CD4-positive, alpha-beta T cell treated with Interleukin-15 for 4 hours (primary cell): ENCODE measurements around the gene PHYKPL.

Source experiments
- DNase-seq: peaks from one replicate; pipeline ENCODE4 v3.0.0-alpha.2; 2020; ENCODE audit warnings: low spot score

Gene PHYKPL

DNA sequence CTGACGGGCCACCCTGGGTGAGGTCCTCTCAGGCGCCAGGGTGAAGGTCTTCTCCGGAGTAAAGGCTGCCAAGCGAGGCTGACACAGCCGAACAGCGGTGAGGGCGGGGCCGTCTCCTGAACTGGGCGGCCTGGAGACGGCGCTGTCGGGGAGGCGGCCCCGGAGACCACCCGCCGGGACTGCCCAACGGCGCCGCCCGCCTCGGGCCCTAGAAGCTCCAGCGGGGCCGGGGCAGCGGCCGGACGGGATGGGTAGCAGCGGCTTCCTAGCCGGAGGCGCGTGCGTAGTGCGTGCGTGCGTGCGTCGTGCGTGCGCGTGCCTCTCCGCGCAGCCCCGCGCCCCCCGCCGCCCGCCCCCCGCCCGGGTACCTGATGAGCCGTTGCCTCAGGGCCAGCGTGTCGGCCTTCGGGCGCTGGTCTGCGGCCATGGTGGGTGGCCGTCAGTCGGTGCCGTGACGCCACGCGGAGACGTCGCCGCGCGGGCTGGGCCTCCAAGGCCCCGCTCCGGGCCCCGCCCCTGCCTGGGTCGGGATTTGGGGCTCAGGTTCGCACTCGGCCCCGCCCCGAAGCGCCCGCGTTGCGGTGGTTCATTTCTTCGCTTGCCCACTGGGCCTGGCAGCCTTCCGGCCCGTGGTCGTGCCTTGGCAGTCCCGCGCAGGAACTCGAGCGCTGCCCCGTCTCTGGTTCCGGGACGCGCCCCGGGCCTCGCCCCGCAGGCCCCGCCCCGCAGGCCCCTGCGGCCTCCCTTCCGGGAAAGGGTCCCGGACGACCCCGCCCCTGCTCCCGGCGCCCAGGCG lies at the start of gene PHYKPL:
Gene PHYKPL, minus strand, starts transcription at position 679 of the 796 bp plus-strand sequence. Its CDS starts 252 bp downstream, at position 427.
- DNase-seq = peak; percentile 65

DNA sequence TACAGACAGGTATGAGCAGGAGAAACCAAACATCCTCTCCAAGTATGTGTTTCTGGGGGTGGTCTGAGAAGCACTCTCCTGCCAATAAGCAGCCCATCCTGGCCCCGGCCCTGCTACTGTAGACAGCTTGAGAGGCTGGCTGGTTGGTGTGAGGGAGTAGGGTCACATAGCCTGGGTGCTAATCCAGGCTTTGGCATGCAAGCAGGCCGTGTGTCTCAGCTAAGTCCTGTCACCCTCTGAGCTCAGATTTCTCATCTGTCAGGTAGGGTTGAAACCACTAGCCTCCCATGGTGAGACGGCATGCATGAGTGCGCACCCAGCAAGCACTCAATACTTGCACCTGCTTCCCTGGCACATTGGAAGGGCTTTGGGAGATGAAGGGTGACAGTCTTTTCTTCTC lies 49.8 kb upstream of the PHYKPL start:
- DNase-seq = no peak

DNA sequence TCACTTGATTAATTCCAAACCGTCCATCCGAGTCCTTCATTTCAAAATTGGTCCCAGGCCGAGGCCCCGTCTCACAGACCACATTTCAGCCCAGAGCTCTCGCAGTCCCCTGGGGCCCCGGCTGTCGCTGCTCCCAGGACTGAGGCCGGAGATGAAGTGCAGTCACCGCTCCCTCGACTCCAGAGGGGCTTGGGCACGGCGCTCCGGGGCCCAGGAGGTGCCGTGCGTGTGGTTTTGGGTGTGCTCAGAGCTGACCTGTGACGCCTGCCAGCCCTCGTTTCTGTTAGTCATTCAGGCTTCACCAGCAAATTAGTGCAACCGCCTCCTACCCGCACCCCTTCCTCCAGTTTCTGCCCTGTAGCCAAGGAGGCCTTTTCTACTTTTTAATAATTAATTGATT lies 48.7 kb upstream of the PHYKPL start:
- no peak for DNase-seq

DNA sequence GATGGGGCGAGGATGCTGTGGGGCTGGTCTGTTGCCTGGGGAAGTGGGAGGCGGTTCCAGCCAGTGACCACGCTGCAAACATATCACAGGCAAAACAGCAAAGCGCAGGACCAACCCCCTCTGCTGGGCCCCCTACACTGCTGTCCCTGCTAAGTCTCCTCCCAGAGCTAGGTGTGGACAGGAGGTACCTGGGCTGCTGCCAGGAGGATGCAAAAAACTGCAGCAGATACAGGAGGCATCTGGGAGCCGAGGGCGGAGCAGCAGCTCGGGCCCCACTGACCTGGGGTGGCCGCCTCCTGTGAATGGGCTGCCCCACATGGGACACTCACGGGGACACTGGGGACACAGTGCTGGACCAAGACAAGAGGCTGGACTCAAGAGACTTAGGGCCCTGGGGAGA lies 48.0 kb upstream of the PHYKPL start:
- no peak for DNase-seq

DNA sequence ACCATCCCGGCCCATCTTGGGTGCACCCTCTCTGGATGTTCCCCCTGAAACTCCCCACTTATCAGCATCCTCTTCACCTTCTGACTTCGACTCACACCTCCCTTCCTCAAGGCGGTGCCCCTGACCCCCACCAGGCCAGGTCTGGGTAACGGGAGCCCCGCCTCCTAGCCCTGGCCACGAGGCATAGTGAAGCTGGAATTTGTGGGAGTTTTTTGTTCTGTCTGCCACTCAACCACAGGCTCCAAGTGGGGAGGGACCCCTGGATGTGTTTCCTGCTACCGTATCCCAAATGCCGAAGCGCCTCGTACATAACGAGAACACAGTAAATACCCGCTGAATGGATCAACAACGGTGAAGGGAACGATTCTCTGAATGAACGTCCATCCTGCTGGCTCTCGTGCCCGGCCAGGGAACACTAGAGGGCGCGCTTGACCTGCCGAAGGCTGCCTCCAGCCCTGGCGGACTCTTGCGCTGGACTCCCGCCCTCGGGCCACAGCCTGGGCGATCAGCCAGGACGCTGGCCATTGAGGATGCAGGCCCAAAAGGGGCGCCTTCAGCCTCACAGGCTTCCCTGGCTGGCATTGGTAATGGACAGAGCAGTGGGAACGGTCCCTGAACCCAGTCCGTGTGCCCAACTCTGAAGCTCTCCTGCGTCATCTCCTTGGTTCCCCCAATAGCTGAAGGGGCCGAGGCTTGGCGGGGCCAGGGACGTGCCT lies 47.3 kb upstream of the PHYKPL start:
- DNase-seq = peak; percentile 43

DNA sequence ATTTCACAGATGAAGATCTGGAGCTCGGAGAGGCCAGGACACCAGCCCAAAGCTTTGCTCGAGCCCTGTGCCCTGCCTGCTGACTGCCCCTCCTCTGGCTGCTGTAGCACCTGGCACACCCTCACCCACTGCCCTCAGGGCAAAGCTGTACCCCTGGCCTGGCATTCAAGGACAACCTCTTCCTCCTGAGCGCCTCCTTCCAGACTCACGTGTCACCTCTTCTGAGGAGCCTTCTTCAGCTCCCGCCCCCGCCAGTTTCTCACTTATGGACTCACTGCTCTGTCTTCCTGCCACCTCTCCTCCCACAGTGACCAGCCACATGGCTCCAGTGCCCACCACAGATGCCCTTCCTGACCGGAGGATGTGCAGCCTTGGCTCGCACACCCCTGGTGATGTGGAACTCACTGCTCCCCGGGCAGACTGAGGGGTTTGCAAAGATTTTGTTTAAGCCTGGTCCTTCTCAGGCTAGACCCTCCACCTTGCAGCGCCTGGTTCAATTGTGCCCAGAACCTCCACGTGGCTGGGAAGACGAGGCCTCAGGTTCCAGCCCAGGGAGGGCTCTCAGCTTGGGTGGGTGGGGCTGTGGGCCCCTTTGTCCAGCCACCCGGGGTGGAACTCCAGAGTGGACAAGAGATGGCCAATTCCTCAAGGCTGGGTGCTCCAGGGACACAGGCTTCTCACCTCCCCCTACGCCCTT lies 46.6 kb upstream of the PHYKPL start:
- DNase-seq = no peak

DNA sequence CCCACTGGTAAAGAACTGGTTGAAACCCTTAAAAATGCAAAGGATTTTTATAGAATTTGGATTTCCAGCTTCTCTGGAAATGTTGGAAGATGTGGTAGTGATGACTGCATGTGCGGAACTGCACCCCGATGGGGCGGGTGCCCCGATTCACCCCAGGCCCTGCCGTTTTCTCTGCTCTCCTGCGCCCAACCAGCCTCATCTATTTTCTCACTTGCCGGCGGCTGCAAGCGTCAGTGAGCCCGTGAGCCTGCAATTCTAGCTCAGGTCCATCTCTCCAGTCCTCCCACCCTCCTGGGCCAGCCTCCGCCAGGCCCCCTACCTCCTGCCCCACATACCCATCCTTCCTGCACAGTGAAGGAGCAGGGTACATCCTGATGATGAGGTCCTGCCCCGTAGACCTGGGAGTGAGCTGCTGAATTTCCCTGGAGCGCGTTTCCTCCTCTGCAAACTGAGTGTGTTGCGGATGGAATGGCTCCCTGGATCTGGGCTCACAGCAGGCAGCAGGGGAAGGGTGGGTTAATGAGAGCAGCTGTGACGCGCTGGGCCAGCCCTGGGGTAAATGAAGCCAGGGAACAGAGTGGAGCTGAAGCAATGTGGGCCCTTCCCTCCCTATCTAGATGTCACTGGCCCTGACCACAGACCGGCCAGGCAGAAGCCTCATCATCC lies 45.9 kb upstream of the PHYKPL start:
- no peak for DNase-seq

DNA sequence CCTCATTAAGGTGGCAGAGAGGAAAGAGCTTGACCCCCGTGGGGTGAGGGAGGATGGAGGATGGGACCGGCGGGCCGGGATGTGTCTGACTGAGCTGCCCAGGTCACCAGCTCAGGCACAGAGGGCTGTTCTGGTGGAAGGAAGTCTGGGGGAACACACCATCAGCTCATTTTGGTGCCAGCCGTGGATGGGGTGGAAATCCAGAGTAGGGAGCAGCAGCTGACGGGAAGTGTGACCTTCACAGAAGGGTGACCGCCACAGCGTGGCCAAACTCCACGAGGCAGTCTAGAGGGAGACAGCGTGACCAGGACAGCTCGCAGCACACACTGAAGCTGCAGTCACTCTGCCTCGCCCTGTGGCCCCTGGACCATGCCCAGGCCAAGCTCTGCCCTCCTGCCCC lies 45.3 kb upstream of the PHYKPL start:
- no peak for DNase-seq

DNA sequence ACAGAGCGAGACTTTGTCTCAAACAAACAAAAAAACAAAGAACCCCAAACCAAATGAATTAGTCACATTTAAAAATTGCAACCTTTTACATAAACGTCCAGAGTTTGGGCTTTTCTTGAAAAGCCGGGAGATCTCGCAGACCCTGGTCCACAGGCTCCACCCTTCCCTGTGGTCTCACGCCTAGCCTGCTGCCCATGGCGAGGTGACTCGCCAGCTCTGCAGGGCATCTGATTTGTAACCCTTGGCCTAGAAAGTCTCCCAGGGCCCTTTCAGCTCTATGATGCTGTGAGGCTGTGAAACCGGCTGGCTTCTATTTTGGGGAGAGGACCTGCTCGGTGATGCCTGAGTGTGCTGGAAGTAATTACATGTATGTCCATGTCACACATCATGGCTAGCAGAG lies 44.7 kb upstream of the PHYKPL start:
- no peak for DNase-seq

DNA sequence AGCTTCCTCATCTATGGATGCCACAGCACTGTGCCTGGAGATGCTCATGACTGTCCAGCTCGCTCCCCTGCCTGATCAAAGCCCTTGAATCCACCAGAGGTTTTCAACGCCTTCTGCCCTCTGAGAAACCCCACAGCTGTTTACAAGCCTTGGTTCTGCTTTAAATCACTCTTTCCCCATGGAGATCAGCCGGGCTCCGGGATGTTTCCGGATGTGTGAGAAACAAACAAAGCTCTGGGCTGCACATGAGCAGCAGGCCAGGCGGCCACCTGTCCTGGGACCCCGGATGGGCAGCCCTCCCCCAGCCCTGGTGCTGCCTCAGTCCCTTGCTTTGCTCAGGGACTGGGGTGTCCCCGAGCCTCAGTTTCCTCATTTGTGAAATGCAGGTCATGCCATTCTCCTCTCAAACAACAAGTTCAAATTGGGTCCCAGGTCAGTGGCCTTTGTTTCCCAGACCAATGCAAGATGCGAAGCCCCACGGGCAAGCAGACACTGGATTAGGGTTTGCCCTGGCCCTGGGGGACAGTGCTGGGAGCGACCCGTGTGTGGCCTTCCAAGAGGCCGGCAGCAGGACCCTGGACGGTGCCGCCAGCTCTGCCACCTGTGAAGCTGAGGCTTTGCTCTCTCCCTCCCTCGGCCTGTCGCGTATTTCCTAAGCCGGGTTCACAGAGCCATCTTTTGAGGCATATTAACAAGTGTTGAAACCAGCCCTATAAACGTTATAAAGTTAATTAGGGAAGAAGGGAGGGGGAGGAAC lies 42.4 kb upstream of the PHYKPL start:
- DNase-seq = no peak

DNA sequence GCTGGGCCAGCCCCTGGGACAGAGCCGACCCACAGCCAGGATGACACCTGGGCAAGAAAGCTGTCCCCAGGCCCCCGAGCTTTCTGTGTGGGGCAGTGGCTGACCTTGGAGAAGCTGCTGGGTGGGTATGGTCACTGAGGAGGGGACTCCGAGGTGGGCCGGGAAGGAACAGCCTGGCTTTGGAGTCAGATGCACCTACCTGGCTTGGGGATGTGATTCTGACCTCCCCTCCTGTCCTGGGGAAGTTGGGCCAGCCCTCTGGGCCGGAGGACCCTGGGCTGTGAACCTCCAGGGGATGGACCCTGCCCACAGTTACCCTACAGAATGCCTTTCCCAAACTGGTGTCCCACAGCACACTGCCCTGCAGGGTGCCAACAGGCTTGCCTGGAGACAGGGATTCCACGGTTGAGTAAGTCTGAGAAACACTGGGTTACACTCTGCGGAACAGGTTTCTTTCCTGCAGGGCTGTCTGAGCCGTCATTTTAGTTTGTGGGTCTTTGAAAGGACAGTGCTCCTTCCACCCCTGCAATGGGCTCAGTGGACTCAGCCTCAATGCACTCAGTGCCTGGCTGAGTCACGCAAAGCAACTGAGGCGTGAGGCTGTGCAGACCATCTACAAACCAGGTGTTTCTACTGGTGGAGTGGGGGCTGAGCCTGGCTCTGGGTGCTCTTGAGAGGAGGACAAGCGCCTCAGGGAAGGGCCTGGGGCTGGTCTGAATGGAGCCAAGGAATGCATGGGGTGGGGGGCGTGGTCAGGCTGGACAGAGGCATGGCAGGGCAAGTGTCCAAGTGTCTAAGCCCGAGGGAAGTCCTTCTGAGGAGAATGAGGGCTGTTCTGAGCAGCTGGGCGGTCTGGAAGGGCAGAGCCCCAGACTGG lies 41.3 kb upstream of the PHYKPL start:
- no peak for DNase-seq

DNA sequence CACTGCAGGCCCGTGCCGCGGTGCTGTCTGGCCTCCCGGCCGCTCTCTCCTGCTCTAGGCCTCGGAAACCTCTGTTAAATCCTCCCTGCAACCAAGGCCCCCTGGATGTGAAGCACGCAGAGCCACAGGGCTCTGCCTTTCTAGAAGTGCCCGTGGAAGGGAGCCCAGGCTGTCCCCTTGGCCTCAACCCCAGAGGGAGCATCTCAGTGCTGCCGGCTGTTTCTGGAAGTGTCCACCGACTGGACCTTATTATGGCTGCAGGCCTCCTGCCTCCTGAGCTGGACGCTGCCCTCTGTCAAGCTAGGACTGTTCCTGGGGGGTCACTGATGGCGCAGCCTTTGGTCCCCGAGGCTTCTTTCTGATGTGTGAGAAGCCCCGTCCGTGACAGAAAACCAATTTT lies 40.4 kb upstream of the PHYKPL start:
- no peak for DNase-seq

DNA sequence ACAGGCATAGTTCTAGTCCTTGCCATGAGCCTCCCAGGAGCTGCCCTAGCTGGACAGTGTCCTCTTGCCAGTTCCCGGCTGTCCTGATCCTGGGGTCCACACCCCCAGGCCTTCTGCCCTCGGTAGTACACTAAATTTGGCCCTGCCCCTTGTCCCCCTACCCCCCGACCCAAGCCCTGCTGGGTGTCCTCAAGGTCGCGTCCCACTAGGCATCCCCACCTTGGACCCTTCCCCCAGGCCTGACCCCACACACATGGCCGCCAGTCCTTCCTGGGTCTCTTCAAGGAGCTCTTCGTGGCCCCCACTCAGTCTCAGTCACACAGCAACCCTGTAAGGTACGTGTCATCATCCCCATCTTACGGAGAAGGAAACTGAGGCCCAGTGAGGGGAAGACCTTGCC lies 40.0 kb upstream of the PHYKPL start:
- DNase-seq = no peak

DNA sequence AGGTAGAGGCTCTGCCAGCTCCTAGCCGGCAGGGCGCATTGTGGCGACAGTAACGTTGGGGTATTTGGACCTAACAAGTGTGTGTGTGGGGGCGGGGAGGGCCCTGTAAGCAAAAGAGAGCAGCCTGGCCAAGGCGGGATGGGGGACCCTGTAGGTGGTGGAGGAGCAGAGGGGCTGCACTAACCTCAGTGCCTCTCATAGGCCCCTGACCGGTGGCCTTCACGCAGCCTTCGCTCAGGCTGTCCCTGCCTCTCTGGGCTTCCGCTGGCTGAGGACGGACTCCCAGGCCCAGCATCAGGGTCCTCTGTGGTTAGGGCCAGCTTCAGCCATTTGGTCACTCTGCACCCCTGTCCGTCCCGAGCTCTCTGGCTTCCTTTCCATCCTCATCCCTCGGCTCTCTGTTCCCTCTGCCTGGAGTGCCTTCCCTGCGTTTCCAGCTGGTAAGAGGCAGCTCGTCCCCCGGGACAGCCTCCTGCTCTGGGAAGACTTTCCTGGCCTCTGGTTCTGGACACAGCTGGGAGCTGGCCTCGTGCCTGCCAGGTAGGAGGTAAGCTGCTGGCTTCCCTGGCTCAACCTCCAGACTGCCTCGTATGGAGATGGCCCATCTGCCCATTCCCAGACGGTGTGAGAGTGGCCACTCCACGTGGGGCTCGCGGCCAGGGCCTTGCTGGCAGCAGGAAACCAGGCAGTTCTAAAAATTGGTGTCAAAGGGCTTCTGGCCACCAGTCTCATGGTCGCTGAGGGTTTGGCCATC lies 39.3 kb upstream of the PHYKPL start:
- no peak for DNase-seq

DNA sequence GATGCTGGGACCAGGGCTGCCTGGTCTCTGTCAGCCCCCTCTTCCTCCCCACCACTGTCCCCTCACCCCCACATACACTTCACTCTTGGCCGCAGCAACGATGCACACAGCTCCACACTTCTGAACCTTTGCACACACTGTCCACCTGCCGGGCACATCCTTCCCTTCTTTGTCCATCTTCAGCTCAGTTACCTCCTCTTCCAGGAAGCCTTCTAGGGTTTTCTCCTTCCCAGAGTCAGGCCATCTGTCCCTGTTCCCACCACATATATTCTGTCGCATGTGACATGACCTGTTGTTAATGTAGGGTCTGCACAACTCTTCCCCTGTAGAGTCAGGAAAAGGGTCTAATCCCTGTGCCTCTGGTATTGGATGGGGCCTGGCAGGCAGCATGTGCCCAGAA lies 38.6 kb upstream of the PHYKPL start:
- no peak for DNase-seq

DNA sequence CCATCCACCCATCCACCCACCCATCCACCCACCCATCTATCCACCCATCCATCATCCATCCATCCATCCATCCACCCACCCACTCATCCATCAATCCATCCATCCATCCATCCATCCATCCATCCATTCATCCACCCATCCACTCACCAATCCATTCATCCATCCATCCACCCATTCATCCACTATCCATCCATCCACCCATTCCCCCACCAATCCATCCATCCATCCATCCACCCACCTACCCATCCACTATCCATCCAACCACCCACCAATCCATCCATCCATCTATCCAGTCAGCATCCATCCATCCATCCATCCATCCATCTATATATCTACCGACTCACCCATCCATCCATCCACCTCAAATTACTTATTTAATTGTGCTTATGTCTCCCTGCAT lies 36.9 kb upstream of the PHYKPL start:
- DNase-seq = no peak

DNA sequence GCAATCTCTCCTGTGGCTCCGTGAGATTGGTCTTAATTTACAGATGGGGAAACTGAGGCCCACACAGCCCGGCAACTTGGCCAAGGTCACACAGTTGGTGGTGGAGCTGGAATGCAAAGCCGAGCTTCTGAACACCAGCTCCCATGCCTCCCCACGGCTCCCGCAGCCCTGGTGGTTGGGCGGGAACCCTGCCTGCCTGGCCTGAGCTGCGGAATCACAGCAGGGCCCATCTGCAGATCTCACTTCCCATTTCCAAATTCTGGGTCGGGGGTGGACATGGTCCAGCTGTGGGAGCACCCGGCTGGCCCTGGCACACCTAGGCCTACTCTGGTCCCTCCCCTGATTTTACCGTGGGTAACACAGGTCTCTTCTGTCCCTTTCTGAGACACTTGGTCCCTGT lies 35.3 kb upstream of the PHYKPL start:
- DNase-seq = no peak

DNA sequence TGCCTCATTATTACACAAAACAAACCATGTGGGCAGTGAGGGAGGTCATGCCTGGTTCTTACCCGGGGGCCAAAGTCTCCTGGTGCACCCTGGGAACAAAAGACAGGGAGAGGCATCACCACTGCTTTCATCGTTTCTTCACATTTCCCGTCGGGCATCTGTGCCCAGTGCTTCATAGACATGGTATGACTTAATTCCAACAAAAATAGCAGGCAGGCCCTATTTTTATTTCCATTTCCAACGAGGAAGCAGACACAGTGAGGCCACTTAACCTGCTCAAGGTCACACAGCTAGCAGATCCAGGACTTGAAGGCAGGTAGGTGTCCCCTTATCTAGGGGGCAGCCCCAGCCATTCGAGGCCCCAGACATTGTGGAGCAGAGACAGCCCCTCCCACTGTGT lies 34.6 kb upstream of the PHYKPL start:
- no peak for DNase-seq

DNA sequence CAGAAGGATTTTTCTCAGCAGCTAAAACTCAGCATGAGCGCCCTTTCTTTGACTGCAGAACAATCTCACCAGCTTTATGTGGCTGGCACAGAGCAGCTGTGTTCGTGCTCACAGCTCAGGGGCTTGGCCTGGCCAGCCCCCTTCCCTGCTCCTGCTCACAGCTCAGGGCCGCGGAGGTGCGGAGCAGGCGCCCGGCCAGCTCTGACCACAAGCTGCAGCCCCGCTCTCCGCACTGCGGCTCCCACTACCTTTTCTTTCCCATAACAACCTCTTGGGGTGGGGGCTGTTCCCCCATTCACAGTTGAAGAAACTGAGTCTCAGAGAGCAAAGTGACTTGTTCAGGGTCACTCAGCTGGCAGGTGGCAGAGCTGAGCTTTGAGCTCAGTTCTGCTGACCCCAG lies 34.0 kb upstream of the PHYKPL start:
- DNase-seq = no peak

DNA sequence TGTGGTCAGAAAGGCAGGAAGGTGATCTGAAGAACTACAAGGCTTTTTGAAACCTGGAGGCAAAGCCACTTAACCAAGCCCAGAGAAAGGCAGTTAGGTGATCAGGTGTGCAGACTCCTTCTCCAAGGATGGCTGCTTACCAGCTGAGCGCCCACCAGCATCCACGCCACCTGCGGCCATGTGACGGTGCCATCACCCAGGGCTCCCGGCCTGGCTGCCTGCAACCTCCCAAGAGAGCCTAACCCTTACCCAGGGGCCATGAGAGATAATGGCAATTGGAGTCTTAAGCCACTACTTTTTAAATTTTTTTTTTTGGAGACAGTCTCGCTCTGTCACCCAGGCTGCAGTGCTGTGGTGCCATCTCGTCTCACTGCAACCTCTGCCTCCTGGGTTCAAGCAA lies 33.1 kb upstream of the PHYKPL start:
- DNase-seq = no peak
